IgD-negative memory B cell (primary cell): ENCODE measurements around the gene ATP2B2. TPM values are rescaled to one million over a fixed set of nuclear protein-coding genes. Genes with fewer than 3 reads are reported as not detected.

Experiments
- H3K27ac Mint-ChIP-seq, 3 donors: one replicate each; pipeline ENCODE4 v1.8.0; 2020 to 2022; ENCODE audit warnings: mild to moderate bottlenecking in 3 of 3, mixed read lengths in 3 of 3, moderate library complexity in 1 of 3
- H3K27me3 Mint-ChIP-seq: one replicate; pipeline ENCODE4 v1.8.0; 2021; ENCODE audit warnings: mixed read lengths
- H3K36me3 Mint-ChIP-seq: one replicate; pipeline ENCODE4 v1.8.0; 2020; ENCODE audit warnings: mild to moderate bottlenecking, mixed read lengths
- H3K4me1 Mint-ChIP-seq, 3 donors: one replicate each; pipeline ENCODE4 v1.8.0; 2020 to 2022; ENCODE audit warnings: mixed read lengths in 3 of 3, mild to moderate bottlenecking in 1 of 3
- H3K4me3 Mint-ChIP-seq, 4 donors: one replicate each; pipeline ENCODE4 v1.8.0; 2020 to 2022; ENCODE audit warnings: mild to moderate bottlenecking in 4 of 4, mixed read lengths in 4 of 4, moderate library complexity in 3 of 4
- H3K9me3 Mint-ChIP-seq, 3 donors: one replicate each; pipeline ENCODE4 v1.8.0; 2020 to 2021; ENCODE audit warnings: mixed read lengths in 3 of 3, mild to moderate bottlenecking in 1 of 3
- polyA plus RNA-seq: library from polyadenylated mRNA; unstranded; fragments of 300-500 nt; fragmentation: Illumina TruSeq; gene quantifications from one replicate; pipeline ENCODE4 v1.2.3, GENCODE V29; 2021

The ATP2B2 gene
- polyA plus RNA-seq, 1 donor from 2014 or later = not detected

DNA sequence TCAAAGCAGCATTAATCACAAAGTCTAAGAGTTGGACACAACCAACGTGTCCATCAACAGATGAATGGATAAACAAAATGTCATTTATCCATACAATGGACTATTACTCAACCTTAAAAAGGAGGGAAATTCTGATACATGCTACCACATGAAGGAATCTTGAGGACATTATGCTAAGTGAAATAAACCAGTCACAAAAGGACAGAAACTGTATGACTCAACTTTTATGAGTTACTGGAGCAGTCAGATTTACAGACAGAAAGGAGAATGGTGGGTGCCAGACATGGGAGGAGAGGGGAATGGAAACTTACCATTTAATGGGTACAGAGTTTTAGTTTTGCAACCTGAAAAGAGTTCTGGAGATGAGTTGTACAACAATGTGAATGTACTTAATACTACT lies 141.5 kb downstream of the ATP2B2 start:
- Mint-ChIP-seq H3K9me3 (peaks cover 0 to 4% (median 0%) of the 10 kb centered on the region in 3 donors), H3K27me3 (peaks cover 4% of the 10 kb centered on the region), H3K4me3 (no peak overlapping the region), H3K36me3 (peaks cover 2% of the 10 kb centered on the region), H3K27ac (no peak overlapping the region), H3K4me1 (peaks cover 5 to 10% (median 7%) of the 10 kb centered on the region in 3 donors)

DNA sequence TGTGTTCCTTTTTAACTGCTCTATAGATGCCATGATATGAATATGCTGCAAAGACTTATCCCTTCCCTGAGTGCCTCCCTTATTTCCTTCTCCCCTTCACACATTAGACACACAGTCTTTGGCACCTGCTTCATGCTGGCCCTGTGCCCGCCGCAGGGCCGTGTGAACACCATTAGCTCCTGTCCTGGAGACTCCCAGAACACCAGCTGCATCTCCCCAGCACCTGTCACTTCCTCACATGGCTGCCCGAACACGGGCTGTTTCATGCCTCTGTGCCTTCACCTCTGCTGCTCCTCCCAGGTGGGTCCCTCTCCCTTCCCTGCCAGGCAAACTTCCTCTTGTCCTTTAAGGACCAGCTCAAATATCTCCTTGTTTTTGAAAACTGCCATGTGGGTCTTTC lies 144.0 kb downstream of the ATP2B2 start:
- Mint-ChIP-seq H3K4me3 (no peak overlapping the region), H3K36me3 (no peaks in the 10 kb centered on the region), H3K27me3 (peaks cover 4% of the 10 kb centered on the region), H3K27ac (peak overlapping the region in 2 of 3 donors; percentile 37 to 54), H3K4me1 (peaks cover 18 to 23% (median 22%) of the 10 kb centered on the region in 3 donors), H3K9me3 (no peaks in the 10 kb centered on the region)

DNA sequence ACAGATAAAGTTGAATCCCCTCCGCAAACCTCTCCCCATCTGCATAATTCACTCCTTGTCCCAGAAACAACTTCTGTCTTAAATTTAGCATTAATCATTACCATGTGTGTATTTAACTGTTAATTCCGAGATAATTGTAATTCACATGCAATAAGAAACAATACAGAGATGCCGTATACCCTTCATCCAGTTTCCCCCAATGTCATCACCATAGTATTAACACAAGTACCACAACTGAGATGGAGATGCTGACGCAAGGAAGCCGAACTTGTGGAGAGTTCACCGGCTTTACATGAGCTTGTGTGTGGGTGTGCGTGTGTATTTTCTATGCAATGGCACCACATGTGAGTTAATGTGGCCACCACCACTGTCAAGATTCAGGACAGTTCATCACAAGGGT lies 144.9 kb downstream of the ATP2B2 start:
- Mint-ChIP-seq H3K36me3 (no peaks in the 10 kb centered on the region), H3K9me3 (no peaks in the 10 kb centered on the region), H3K27me3 (peaks cover 4% of the 10 kb centered on the region), H3K4me3 (no peak overlapping the region), H3K27ac (no peak overlapping the region), H3K4me1 (peaks cover 16 to 25% (median 22%) of the 10 kb centered on the region in 3 donors)

DNA sequence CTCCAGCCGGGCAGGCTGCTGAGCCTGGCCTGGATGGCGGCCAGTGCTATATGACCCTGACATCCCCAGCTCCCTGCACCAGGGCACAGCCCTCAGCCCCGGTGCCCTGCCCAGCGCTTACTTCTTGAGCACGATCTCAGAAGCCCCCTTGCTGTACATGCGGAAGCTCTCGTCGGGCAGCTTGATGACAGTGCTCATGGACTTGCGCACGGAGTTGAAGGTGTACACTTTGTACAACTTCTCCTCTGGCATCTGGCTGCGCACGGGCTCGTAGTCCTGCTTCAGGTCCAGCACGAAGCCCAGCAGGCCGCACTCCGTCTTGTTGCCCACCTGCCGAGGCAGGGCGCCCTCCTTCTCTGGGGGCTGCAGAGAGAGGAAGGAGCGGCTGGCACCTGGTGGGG lies 145.6 kb downstream of the ATP2B2 start:
- Mint-ChIP-seq H3K27me3 (peaks cover 4% of the 10 kb centered on the region), H3K4me3 (no peak overlapping the region), H3K27ac (no peak overlapping the region), H3K9me3 (no peaks in the 10 kb centered on the region), H3K36me3 (no peaks in the 10 kb centered on the region), H3K4me1 (peaks cover 15 to 25% (median 22%) of the 10 kb centered on the region in 3 donors)

DNA sequence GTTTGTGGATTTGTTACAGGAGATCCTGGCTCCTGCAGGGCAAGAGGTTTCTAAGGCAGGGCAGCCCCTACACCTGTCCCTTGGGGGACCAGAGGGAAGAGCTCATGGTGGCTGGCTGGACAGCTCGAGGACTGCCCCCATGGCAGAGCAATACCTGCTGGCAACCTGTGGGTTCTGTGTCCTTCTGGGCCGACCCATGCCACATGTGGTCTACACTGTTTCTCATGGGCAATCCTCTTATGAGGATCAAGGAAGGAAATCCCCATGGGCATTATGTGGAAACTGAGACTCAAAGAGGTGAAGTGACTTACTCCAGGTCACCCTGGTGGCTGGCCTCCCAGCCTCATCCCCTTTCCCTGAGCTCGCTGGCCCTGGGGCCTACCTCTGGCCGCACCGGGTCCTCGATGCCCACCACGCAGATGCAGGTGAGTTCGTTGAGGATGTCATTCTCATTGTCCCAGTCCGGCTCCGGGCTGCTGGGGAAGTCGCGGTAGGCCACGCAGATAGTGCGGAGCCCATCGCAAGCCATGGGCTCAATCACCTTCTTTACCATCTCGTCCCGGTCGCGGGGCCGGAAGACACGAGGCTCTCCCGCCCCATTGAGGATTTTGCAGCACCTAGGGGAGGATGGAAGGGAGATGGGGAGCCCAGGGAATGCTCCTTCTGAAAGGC lies 146.9 kb downstream of the ATP2B2 start:
- peak overlapping the region in 1 of 4 donors; percentile 84 for H3K4me3 Mint-ChIP-seq
- H3K36me3 Mint-ChIP-seq = no peaks in the 10 kb centered on the region
- peak overlapping the region in 1 of 3 donors; percentile 53 for H3K27ac Mint-ChIP-seq
- peaks cover 25 to 30% (median 29%) of the 10 kb centered on the region in 3 donors for H3K4me1 Mint-ChIP-seq
- H3K27me3 Mint-ChIP-seq = peaks cover 6% of the 10 kb centered on the region
- no peaks in the 10 kb centered on the region for H3K9me3 Mint-ChIP-seq

DNA sequence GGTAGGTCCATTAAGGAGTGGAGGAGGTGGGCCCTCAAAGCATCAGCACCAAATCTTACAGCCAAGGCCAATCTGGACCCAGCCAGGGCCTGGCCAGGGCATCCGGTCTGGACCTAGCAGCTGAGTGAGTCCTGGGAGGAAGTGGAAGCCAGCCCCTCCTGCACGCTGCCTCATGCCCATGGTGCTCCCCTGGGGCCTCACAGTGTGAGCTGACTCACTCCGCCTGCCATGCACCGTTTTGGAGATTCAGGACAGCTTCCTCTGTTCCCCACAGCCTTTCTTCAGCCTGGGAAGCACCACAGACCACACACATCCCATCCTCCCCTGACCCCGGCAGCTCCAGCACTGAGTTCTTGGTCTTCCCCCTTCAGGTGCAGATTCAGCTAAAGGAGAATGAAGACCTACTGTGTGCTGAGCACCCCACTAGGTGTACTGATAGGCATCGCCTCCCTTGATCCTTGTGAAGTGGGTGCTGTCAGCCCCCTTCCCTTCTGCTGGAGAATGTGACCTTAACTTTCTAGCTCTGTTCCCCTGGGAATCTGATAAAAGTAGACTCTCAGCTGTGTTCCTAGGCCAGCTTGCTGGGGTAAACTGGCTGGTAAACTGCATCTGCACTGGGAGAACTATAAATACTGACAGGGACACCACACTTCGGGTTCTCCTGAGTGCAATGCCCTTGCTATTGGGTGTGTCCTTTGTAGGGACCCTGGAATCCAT lies 147.6 kb downstream of the ATP2B2 start:
- peaks cover 32 to 35% (median 32%) of the 10 kb centered on the region in 3 donors for H3K4me1 Mint-ChIP-seq
- peak overlapping the region in 2 of 4 donors; percentile 51 to 84 for H3K4me3 Mint-ChIP-seq
- no peaks in the 10 kb centered on the region for H3K9me3 Mint-ChIP-seq
- no peaks in the 10 kb centered on the region for H3K36me3 Mint-ChIP-seq
- H3K27ac Mint-ChIP-seq = peak overlapping the region in 1 of 3 donors; percentile 53
- H3K27me3 Mint-ChIP-seq = peaks cover 11% of the 10 kb centered on the region

DNA sequence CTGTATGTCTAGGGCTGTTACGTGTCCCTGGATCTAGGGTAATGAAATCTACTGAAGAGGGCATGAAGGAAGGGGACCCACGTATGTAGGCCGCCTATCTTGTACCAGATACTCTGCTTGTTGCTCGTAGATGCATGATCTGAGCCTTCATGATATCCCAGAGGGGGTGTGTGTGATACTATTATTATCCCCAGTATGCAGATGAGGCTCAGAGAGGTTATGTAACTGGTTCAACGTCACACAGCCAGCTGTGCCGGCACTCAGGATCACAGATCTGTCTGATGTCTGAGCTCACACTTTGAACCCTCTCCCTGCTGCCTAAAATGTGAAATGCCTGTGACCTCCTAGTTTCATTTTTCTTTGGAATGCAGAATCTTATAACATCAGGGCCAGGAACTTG lies 148.3 kb downstream of the ATP2B2 start:
- peak overlapping the region in 1 of 4 donors; percentile 19 for H3K4me3 Mint-ChIP-seq
- H3K36me3 Mint-ChIP-seq = no peaks in the 10 kb centered on the region
- H3K27ac Mint-ChIP-seq = peak overlapping the region in 1 of 3 donors; percentile 44
- H3K27me3 Mint-ChIP-seq = peaks cover 12% of the 10 kb centered on the region
- no peaks in the 10 kb centered on the region for H3K9me3 Mint-ChIP-seq
- peaks cover 33 to 38% (median 38%) of the 10 kb centered on the region in 3 donors for H3K4me1 Mint-ChIP-seq

DNA sequence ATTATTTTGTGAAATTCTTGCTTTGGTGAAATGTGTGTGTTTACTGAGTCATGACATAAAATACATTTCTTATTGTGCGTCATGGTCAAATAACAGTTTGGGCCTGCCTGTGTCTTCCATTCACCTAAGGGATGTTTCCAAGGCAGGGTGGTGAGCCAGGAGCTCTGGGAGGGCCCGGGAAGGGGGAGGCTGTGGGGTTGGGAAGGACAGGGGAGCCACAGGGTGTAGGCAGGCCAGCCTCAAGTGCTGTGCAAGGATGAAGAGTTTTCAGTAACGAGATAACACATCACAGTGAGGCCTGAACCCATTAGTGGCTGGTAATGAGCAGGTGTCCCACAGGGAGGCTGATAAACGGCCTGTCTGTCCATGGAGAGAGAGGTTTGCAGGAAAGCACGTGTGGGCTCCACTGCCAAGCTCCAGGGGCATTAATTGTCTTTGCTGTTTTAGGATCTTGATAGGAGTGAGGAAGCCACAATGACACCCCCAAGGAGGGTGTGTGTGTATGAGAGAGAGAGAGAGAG lies 148.9 kb downstream of the ATP2B2 start:
- no peak overlapping the region for H3K4me3 Mint-ChIP-seq
- peaks cover 36 to 41% (median 38%) of the 10 kb centered on the region in 3 donors for H3K4me1 Mint-ChIP-seq
- H3K9me3 Mint-ChIP-seq = no peaks in the 10 kb centered on the region
- no peaks in the 10 kb centered on the region for H3K36me3 Mint-ChIP-seq
- H3K27me3 Mint-ChIP-seq = peaks cover 11% of the 10 kb centered on the region
- H3K27ac Mint-ChIP-seq = peak overlapping the region; percentile 44 to 80 (median 80)

DNA sequence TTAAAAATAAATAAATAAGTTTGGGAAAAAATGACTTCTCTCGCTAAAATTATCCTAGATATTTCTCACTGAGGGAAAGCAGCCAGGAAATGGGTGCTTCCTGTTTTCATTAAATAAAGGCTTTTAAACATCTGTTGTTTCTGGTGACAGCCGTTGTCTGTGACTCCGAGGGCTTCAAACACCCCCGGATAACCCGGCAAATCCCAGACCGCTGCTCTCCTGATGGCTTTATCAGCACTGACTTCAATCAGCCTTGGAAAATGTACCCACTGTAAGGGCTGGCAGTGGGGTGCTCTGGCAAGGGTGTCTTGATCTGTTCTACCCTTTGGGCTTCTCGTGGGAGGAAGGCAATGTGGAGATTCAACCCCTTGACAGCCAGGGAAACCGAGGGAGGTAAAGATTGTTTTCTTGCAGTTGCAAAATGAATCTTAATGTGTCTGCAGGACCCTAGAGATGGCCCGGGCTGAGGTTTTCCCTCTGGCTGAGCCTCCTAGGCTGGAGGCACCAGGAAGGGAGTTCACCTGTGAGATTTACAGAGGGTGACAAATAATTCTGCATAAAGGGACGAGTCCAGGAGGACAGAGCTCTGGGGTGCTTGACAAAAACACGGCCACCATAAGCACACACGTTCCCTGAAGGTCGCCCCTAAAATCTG lies 150.9 kb downstream of the ATP2B2 start:
- Mint-ChIP-seq H3K36me3 (no peaks in the 10 kb centered on the region), H3K27ac (no peak overlapping the region), H3K4me1 (peaks cover 32 to 36% (median 34%) of the 10 kb centered on the region in 3 donors), H3K4me3 (peak overlapping the region in 1 of 4 donors; percentile 69), H3K27me3 (peaks cover 11% of the 10 kb centered on the region), H3K9me3 (no peaks in the 10 kb centered on the region)

DNA sequence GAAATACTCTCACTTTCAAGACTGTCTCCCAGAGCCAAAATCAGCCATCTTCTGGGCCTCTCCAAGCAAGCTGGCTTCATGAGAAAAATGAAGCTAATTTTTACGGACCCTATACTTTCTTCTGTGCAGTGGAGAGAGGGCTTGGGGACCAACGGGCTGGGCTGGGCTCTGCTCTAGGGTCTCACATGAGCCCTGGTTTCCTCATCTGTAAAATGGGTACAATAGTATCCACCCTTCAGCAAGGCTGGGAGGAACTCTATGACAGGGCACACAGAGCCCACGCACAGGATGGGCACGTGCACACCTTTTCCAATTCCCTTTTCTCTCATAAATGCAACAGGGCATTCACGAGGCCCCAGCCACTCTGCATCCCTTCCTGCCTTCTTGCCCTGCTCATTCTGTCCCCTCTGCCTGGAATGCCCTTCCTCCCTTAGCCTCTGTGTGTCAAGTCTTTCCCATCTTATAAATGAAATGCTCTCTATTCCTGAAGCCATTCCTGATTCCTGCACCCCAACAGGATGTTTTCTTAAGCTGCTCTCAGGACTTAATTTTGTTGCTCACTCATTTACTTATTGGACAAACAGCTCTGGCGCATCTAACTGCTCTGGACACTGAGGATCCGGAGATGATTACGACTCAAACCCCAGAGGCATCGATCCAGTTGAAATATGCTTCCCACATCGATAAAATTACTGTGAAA lies 151.6 kb downstream of the ATP2B2 start:
- H3K9me3 Mint-ChIP-seq = no peaks in the 10 kb centered on the region
- H3K4me3 Mint-ChIP-seq = peak overlapping the region in 1 of 4 donors; percentile 69
- H3K27me3 Mint-ChIP-seq = peaks cover 13% of the 10 kb centered on the region
- no peaks in the 10 kb centered on the region for H3K36me3 Mint-ChIP-seq
- H3K4me1 Mint-ChIP-seq = peaks cover 32 to 36% (median 34%) of the 10 kb centered on the region in 3 donors
- no peak overlapping the region for H3K27ac Mint-ChIP-seq

DNA sequence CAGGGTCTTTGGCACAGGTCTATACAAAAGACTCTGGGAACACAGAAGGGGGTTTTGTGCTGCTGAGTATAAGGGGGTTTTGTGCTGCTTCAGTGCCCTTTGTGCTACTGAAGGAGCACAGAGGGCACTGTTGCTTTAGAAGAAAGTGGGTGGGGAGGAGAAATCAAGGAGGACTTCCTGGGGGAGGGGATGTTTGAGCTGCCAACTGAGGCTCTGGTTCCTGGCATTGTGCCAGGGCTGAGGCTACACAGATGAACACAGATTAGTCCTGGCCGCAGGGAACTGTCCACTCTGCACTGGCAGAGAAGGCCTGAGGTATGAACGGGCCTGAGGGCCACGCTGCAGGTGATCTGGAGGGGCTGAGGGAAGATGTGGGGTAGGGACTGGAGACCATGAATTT lies 152.2 kb downstream of the ATP2B2 start:
- no peaks in the 10 kb centered on the region for H3K9me3 Mint-ChIP-seq
- H3K4me3 Mint-ChIP-seq = peak overlapping the region in 1 of 4 donors; percentile 52
- peaks cover 32 to 36% (median 33%) of the 10 kb centered on the region in 3 donors for H3K4me1 Mint-ChIP-seq
- peaks cover 13% of the 10 kb centered on the region for H3K27me3 Mint-ChIP-seq
- no peak overlapping the region for H3K27ac Mint-ChIP-seq
- no peaks in the 10 kb centered on the region for H3K36me3 Mint-ChIP-seq

DNA sequence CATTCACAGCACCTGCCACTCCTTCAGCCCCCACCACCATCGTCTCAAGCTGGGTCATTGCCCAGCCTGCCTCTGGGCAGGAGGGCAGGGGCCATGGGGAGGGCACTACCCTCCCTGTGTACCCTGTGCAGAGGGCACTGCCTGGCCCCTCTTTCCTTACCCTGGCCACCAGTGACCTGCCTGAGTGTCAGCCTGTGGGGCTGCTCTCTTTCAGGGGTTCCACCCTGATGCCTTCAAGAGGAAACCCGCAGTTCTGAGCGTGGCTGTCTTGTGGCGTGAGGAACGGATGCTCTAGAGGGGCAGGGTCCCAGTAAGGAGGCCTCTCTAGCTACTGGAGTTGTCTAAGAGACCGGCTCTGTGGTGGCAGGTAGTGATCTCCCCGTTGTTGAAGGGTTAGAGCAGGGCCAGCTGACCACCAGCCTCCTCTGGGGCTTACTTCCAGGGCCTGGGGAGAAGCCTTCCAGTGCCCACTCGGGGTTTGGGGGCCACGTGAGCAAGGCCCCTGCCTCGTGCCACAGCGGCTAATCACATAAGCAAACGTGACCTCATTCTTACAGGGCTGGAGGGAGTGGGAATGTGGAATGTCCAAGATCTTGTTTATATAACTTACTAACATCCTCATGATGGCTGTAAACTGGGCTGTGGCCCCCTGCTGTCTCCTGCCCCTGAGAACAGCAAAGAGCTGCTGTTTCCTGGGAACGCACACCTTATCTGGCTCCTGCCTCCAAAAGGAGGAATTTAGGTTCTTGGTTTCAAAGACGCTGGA lies 153.1 kb downstream of the ATP2B2 start:
- no peaks in the 10 kb centered on the region for H3K36me3 Mint-ChIP-seq
- peak overlapping the region in 1 of 4 donors; percentile 81 for H3K4me3 Mint-ChIP-seq
- H3K27ac Mint-ChIP-seq = no peak overlapping the region
- H3K27me3 Mint-ChIP-seq = peaks cover 13% of the 10 kb centered on the region
- H3K9me3 Mint-ChIP-seq = no peaks in the 10 kb centered on the region
- peaks cover 24 to 32% (median 28%) of the 10 kb centered on the region in 3 donors for H3K4me1 Mint-ChIP-seq

DNA sequence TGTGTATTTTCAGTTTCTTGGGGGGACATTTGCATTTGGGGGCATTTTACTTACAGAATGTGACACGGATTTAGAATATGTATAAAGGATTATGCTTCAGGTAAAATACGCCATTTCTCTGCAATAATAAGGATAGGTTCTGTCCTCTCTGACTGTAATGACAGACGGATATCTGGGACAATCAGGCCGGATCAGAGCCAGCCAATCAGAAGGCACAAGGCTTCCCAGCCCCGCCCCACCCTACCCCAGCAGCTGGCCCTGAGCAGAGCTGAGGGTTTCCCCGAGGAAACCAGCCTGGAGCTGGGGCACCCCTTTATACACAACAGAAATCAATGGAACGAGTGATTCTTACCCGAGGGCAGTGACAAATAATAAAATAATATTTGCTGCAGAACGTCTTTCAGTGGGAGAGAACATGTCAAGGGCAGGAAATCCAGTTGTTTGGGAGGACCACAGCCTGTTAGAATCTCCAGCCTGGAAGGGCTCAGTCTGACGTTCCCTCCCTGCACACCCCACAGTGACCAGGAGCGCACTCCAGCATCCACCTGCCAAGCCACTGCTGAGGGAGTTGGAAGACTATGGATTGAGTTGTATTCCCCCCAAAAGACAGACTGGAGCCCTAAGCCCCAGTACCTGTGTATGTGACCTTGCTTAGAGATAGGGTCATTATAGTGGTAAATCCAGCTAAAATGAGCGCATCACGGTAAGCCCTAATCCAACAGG lies 154.2 kb downstream of the ATP2B2 start:
- Mint-ChIP-seq H3K27ac (no peak overlapping the region), H3K4me3 (no peak overlapping the region), H3K9me3 (no peaks in the 10 kb centered on the region), H3K27me3 (peaks cover 13% of the 10 kb centered on the region), H3K4me1 (peaks cover 17 to 28% (median 18%) of the 10 kb centered on the region in 3 donors), H3K36me3 (no peaks in the 10 kb centered on the region)
